Measurements from ENCODE around the gene FOXK1.

GRCh38 chr7:4774007-4774406, 91.9 kb downstream of the FOXK1 start:
- TF ChIP-seq CTCF (IDR thresholded peaks at IDR 0.05) (no peak), POLR2A (IDR thresholded peaks at IDR 0.05) (no peak)

Measured in right lobe of liver (tissue), 4 donors.